ENCODE measurements around the gene STIMATE.

GRCh38 chr3:52925405-52926313 is 28.3 kb upstream of the STIMATE start:
- TF ChIP-seq, protein P1, sequence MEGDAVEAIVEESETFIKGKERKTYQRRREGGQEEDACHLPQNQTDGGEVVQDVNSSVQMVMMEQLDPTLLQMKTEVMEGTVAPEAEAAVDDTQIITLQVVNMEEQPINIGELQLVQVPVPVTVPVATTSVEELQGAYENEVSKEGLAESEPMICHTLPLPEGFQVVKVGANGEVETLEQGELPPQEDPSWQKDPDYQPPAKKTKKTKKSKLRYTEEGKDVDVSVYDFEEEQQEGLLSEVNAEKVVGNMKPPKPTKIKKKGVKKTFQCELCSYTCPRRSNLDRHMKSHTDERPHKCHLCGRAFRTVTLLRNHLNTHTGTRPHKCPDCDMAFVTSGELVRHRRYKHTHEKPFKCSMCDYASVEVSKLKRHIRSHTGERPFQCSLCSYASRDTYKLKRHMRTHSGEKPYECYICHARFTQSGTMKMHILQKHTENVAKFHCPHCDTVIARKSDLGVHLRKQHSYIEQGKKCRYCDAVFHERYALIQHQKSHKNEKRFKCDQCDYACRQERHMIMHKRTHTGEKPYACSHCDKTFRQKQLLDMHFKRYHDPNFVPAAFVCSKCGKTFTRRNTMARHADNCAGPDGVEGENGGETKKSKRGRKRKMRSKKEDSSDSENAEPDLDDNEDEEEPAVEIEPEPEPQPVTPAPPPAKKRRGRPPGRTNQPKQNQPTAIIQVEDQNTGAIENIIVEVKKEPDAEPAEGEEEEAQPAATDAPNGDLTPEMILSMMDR (tag by site-specific recombination; IDR thresholded peaks at IDR 0.05) = no peak
- TF ChIP-seq ZFP69B (tag by site-specific recombination; IDR thresholded peaks at IDR 0.05) (no peak), SP2 (tag by site-specific recombination; IDR thresholded peaks at IDR 0.05) (no peak), ZNF549 (tag by site-specific recombination; IDR thresholded peaks at IDR 0.05) (no peak)
- TF ChIP-seq, protein P2, sequence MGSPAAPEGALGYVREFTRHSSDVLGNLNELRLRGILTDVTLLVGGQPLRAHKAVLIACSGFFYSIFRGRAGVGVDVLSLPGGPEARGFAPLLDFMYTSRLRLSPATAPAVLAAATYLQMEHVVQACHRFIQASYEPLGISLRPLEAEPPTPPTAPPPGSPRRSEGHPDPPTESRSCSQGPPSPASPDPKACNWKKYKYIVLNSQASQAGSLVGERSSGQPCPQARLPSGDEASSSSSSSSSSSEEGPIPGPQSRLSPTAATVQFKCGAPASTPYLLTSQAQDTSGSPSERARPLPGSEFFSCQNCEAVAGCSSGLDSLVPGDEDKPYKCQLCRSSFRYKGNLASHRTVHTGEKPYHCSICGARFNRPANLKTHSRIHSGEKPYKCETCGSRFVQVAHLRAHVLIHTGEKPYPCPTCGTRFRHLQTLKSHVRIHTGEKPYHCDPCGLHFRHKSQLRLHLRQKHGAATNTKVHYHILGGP (tag by site-specific recombination; IDR thresholded peaks at IDR 0.05) = no peak

Data from HEK293 (cell line).